Panc1 (cell line): Measurements from ENCODE around the gene CACNB1. TPM values are rescaled to one million over a fixed set of nuclear protein-coding genes. Genes with fewer than 3 reads are reported as not detected.
"Not testable (repeated sequence)": the region's sequence is repeated elsewhere in the genome, so short reads cannot be mapped to it uniquely, and the experiment has no call there.

Experiments
- ATAC-seq: fragments of 200-7000 bp; cut with Tn5 transposase; 2 replicates; pipeline ENCODE4 v1.9.1; 2020; ENCODE audit warnings: mild to moderate bottlenecking, moderate library complexity
- BruUV-seq: library from RNA; stranded (reverse); fragments of 400-500 nt; replicated peaks from 2 replicates; lab custom pipeline; 2021; lab: Mats Ljungman, UMichigan
- CTCF ChIA-PET: fragments of 300-600 bp; sonication (Branson Sonifier 250); formaldehyde crosslinking; loops from one replicate; lab custom pipeline; 2022; ENCODE audit warnings: antibody characterized with exemption; lab: Charles Lee
- POLR2A ChIA-PET: fragments of 300-600 bp; sonication (Branson Sonifier 250); formaldehyde crosslinking; loops from one replicate; lab custom pipeline; 2022; ENCODE audit warnings: antibody characterized with exemption; lab: Charles Lee
- DNase-seq: peaks from one replicate; pipeline ENCODE4 v3.0.0-alpha.2; 2010; ENCODE audit warnings: low read depth, low spot score
- H3K27ac ChIP-seq: 2 replicates; pipeline ENCODE4 v1.5.1; 2011; ENCODE audit warnings: mild to moderate bottlenecking, low read length, inconsistent platforms
- H3K27me3 ChIP-seq: fragments of 200-500 bp; sonication (Bioruptor generic); 2 replicates; pipeline ENCODE4 v1.6.0; 2014; ENCODE audit warnings: low read length, inconsistent platforms; ENCODE audit not compliant: control insufficient read depth, insufficient read depth
- H3K36me3 ChIP-seq: fragments of 200-500 bp; sonication (Bioruptor generic); 2 replicates; pipeline ENCODE4 v1.5.1; 2014; ENCODE audit warnings: inconsistent platforms, mild to moderate bottlenecking, low read length, moderate library complexity; ENCODE audit not compliant: control insufficient read depth, insufficient read depth
- H3K4me1 ChIP-seq: 2 replicates; pipeline ENCODE4 v1.5.1; 2011; ENCODE audit warnings: inconsistent platforms, mild to moderate bottlenecking, low read length, moderate library complexity; ENCODE audit not compliant: control insufficient read depth, insufficient read depth
- H3K4me3 ChIP-seq, 2 experiments: 2 replicates each; pipeline ENCODE4 v1.5.1; 2011 to 2012; ENCODE audit warnings: low read depth in 2 of 2, low read length in 2 of 2, mild to moderate bottlenecking in 2 of 2, inconsistent platforms in 1 of 2, moderate library complexity in 1 of 2
- H3K9me3 ChIP-seq: fragments of 200-500 bp; sonication (Bioruptor generic); 2 replicates; pipeline ENCODE4 v1.5.1; 2014; ENCODE audit warnings: low read depth, mild to moderate bottlenecking, inconsistent platforms, low read length, moderate library complexity; ENCODE audit not compliant: control insufficient read depth, insufficient read depth
- POLR2AphosphoS5 ChIP-seq: IDR thresholded peaks from 2 replicates; pipeline ENCODE4 v1.6.1; 2012; ENCODE audit warnings: mild to moderate bottlenecking, low read depth, low read length, moderate library complexity
- SIN3A ChIP-seq: IDR thresholded peaks from 2 replicates; pipeline ENCODE4 v1.6.1; 2012; ENCODE audit warnings: low read depth, mild to moderate bottlenecking, low read length, moderate library complexity, borderline replicate concordance; ENCODE audit not compliant: insufficient read depth
- TCF7L2 ChIP-seq: IDR thresholded peaks from 2 replicates; pipeline ENCODE4 v1.6.1; 2011; ENCODE audit warnings: mild to moderate bottlenecking, low read depth, low read length, inconsistent platforms
- in situ Hi-C: cut with HindIII; loops from 2 replicates; pipeline ENCODE4 v1.10.0; 2016; ENCODE audit warnings: low sequenced_read_pairs, low pct_unique_long_range_greater_than_20kb
- intact Hi-C: fragments of 100-400 bp; cut with micrococcal nuclease; formaldehyde crosslinking; loops from one replicate; pipeline ENCODE4 v1.10.0; 2022; ENCODE audit not compliant: unreplicated experiment
- total RNA-seq: library from RNA; stranded (reverse); gene quantifications from one replicate; pipeline ENCODE4 v1.2.1, GENCODE V29; 2021; ENCODE audit not compliant: unreplicated experiment
- TF ChIP-seq, protein P1 (sequence below), 2 experiments: IDR thresholded peaks; 2 replicates each; pipeline ENCODE4 v1.6.1; 2011 to 2012; ENCODE audit warnings: low read depth in 2 of 2, control low read depth in 1 of 2, low read length in 1 of 2, mild to moderate bottlenecking in 1 of 2, moderate library complexity in 1 of 2; ENCODE audit not compliant: insufficient read depth in 1 of 2
- TF ChIP-seq, protein P2 (sequence below): fragments of 450-650 bp; IDR thresholded peaks from 2 replicates; pipeline ENCODE4 v1.5.1; 2017; ENCODE audit warnings: mild to moderate bottlenecking

Gene CACNB1
- total RNA-seq, 1 experiment from 2014 or later: 14.9 TPM

DNA sequence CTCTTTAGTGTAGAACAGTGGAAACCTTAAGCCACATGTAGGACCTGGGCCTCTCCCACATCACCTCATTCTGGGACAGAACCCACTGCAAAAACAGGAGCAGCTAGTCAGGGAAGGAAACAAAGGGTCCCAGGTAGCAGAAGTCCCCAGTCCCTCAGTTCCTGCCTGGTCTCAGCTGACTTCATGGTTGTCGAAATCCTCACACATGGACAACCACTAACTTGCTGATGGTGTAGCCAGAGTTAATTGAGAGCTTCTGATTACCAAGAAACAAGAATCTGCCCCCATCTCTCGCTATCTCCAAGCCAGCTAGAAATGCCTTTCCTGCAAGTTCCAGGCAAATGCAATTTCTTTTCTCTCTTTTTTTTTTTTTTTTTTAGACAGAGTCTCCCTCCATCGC lies 28.0 kb downstream of the CACNB1 start:
- intact Hi-C loops: no loop called here
- DNase-seq (no peak), ATAC-seq (no peak)
- H3K27ac ChIP-seq: no peak overlapping the region
- no peaks in the 10 kb centered on the region for H3K36me3 ChIP-seq
- H3K4me3 ChIP-seq: no peak overlapping the region
- in situ Hi-C loops: no loop called here
- peaks cover under 1% of the 10 kb centered on the region; the same call in 1 of the 2 replicates for H3K4me1 ChIP-seq
- no TSS peak for BruUV-seq
- TF ChIP-seq TCF7L2: no peak
- TF ChIP-seq, protein P1, sequence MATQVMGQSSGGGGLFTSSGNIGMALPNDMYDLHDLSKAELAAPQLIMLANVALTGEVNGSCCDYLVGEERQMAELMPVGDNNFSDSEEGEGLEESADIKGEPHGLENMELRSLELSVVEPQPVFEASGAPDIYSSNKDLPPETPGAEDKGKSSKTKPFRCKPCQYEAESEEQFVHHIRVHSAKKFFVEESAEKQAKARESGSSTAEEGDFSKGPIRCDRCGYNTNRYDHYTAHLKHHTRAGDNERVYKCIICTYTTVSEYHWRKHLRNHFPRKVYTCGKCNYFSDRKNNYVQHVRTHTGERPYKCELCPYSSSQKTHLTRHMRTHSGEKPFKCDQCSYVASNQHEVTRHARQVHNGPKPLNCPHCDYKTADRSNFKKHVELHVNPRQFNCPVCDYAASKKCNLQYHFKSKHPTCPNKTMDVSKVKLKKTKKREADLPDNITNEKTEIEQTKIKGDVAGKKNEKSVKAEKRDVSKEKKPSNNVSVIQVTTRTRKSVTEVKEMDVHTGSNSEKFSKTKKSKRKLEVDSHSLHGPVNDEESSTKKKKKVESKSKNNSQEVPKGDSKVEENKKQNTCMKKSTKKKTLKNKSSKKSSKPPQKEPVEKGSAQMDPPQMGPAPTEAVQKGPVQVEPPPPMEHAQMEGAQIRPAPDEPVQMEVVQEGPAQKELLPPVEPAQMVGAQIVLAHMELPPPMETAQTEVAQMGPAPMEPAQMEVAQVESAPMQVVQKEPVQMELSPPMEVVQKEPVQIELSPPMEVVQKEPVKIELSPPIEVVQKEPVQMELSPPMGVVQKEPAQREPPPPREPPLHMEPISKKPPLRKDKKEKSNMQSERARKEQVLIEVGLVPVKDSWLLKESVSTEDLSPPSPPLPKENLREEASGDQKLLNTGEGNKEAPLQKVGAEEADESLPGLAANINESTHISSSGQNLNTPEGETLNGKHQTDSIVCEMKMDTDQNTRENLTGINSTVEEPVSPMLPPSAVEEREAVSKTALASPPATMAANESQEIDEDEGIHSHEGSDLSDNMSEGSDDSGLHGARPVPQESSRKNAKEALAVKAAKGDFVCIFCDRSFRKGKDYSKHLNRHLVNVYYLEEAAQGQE (IDR thresholded peaks at IDR 0.05; ENCODE audit: insufficient read depth in 1 of 2, low read depth in 2 of 2, low read length in 1 of 2): no peak
- TF ChIP-seq SIN3A: no peak
- no peak for TF ChIP-seq POLR2AphosphoS5
- TF ChIP-seq, protein P2, sequence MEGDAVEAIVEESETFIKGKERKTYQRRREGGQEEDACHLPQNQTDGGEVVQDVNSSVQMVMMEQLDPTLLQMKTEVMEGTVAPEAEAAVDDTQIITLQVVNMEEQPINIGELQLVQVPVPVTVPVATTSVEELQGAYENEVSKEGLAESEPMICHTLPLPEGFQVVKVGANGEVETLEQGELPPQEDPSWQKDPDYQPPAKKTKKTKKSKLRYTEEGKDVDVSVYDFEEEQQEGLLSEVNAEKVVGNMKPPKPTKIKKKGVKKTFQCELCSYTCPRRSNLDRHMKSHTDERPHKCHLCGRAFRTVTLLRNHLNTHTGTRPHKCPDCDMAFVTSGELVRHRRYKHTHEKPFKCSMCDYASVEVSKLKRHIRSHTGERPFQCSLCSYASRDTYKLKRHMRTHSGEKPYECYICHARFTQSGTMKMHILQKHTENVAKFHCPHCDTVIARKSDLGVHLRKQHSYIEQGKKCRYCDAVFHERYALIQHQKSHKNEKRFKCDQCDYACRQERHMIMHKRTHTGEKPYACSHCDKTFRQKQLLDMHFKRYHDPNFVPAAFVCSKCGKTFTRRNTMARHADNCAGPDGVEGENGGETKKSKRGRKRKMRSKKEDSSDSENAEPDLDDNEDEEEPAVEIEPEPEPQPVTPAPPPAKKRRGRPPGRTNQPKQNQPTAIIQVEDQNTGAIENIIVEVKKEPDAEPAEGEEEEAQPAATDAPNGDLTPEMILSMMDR: no peak
- no peaks in the 10 kb centered on the region for H3K27me3 ChIP-seq
- CTCF ChIA-PET: interaction anchor here (0.6 kb wide), 2 partner anchors 12 to 25 kb away, joined by 3 to 7 read pairs; no protein-coding TSS in a partner anchor
- H3K9me3 ChIP-seq: no peaks in the 10 kb centered on the region
- POLR2A ChIA-PET: interaction anchor here (0.6 kb wide), 1 partner anchor 250 kb away, joined by 6 read pairs; no protein-coding TSS in a partner anchor

DNA sequence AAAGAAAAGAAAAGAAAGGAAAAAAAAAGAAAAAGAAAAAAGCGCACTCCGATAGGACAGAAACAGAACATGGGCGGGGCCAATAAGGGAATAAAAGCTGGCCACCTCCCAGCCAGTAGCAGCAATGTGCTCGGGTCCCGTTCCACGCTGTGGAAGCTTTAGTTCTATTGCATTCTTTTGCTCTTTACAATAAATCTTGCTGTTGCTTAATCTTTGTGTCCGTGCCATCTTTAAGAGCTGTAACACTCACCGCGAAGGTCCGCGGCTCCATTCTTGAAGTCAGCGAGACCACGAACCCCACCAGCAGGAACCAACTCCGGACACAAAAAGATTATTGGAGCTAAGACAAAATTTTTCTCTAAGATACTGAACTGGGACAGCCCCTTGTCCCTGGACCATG lies 28.4 kb downstream of the CACNB1 start:
- DNase-seq: no peak
- in situ Hi-C loops (no loop called here), intact Hi-C loops (no loop called here)
- Histone ChIP-seq H3K4me3 (no peak overlapping the region), H3K9me3 (no peaks in the 10 kb centered on the region), H3K27me3 (no peaks in the 10 kb centered on the region), H3K36me3 (no peaks in the 10 kb centered on the region), H3K4me1 (peaks cover 4% of the 10 kb centered on the region; the same call in 1 of the 2 replicates), H3K27ac (no peak overlapping the region)
- no peak for ATAC-seq
- CTCF ChIA-PET: interaction anchor here (0.6 kb wide), 1 partner anchor 25 kb away, joined by 7 read pairs; no protein-coding TSS in a partner anchor
- TF ChIP-seq SIN3A (no peak), TCF7L2 (no peak), POLR2AphosphoS5 (no peak)
- TF ChIP-seq, protein P2: no peak
- TF ChIP-seq, protein P1 (IDR thresholded peaks at IDR 0.05; ENCODE audit: insufficient read depth in 1 of 2, low read depth in 2 of 2, low read length in 1 of 2): no peak
- BruUV-seq: no TSS peak
- POLR2A ChIA-PET: interaction anchor here (0.6 kb wide), 1 partner anchor 249 kb away, joined by 6 read pairs; no protein-coding TSS in a partner anchor

DNA sequence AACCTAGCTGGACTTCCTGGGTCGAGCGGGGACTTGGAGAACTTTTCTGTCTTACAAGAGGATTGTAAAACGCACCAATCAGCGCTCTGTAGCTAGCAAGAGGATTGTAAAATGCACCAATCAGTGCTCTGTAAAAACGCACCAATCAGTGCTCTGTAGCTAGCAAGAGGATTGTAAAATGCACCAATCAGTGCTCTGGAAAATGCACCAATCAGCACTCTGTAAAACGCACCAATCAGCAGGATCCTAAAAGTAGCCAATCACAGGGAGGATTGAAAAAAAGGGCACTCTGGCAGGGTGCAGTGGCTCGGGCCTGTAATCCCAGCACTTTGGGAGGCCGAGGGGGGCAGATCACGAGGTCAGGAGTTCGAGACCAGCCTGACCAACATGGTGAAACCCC lies 29.0 kb downstream of the CACNB1 start:
- BruUV-seq, intact Hi-C loops, H3K9me3 ChIP-seq, ATAC-seq, H3K36me3 ChIP-seq, H3K4me3 ChIP-seq, in situ Hi-C loops, H3K4me1 ChIP-seq, H3K27ac ChIP-seq, DNase-seq, POLR2A ChIA-PET, H3K27me3 ChIP-seq: not testable (repeated sequence)
- CTCF ChIA-PET: interaction anchor here (0.6 kb wide), 1 partner anchor 10 kb away, joined by 3 read pairs; no protein-coding TSS in a partner anchor
